Measurements from ENCODE around the gene CLTA. TPM values are rescaled to one million over a fixed set of nuclear protein-coding genes. Genes with fewer than 3 reads are reported as not detected.

The CLTA gene
- total and polyA plus RNA-seq, 2 of the 8 experiments (the other 6 are each of a cell fraction or from before 2014, with no cell fraction given) = 137 to 236 TPM

DNA sequence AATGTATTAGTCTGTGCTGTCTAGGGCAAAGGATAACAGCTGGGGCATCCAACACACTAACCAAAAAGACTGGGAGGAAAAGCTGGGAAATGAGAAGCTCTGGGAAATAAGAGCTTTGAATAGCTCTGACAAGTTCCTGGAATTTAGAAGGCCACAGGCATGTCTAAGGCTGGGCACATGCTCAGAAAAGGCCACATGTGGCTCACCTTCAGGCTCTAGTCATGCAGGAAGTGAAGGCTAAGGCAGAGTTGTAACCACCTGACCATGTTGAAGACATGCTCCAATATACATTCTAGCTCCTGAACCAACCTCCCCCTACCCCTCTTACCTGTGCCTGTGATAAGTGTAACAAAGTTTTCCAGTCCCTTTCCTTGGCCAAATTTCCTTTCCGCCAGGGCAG lies 31.7 kb downstream of the CLTA start:
- no peak overlapping the region for H4K91ac ChIP-seq (replicated peaks; ENCODE audit: insufficient read length, low read length)
- peaks cover 9% of the 10 kb centered on the region for H3K79me1 ChIP-seq (ENCODE audit: low read depth, low read length)
- no peak overlapping the region for H2BK5ac ChIP-seq (ENCODE audit: low read depth, low read length)
- H3K27me3 ChIP-seq (replicated peaks in 1 of 4; ENCODE audit: control insufficient read depth in 3 of 4, extremely low read depth in 1 of 4, insufficient read depth in 3 of 4, low read length in 3 of 4) = no peaks in the 10 kb centered on the region
- H2AFZ ChIP-seq (ENCODE audit: low read length) = no peak overlapping the region
- no peak overlapping the region for H2AK5ac ChIP-seq (ENCODE audit: low read depth, low read length)
- no peak overlapping the region for H3K4ac ChIP-seq (replicated peaks; ENCODE audit: insufficient read length, low read depth, low read length)
- no peak overlapping the region for H2BK15ac ChIP-seq (ENCODE audit: low read length)
- no peaks in the 10 kb centered on the region; a peak in 1 of 4 replicates for H3K79me2 ChIP-seq (ENCODE audit: control insufficient read depth in 1 of 2, insufficient read depth in 2 of 2, low read length in 2 of 2)
- peaks cover 3 to 45% (median 31%) of the 10 kb centered on the region in 4 experiments for H3K36me3 ChIP-seq (ENCODE audit: control insufficient read depth in 2 of 4, insufficient read depth in 4 of 4, low read length in 3 of 4)
- no peak overlapping the region for H4K5ac ChIP-seq (ENCODE audit: insufficient read length, low read depth, low read length)
- no peak overlapping the region for H3K23ac ChIP-seq (ENCODE audit: insufficient read length)
- ChIA-PET POLR2A (ENCODE audit: partially characterized antibody) (interaction anchor here (1.9 kb wide), 1 partner anchor 32 kb away, joined by 4 read pairs; the partner anchor contains the start of gene CLTA), CTCF (ENCODE audit: partially characterized antibody) (interaction anchor here (1.5 kb wide), 1 partner anchor 21 kb away, joined by 4 read pairs; no protein-coding TSS in a partner anchor)
- FAIRE-seq (no peak), DNase-seq (ENCODE audit: low read depth in 1 of 2, low spot score in 2 of 2) (no peak)
- H3K4me2 ChIP-seq (ENCODE audit: insufficient read depth in 1 of 2, low read depth in 2 of 2, low read length in 2 of 2) = no peak overlapping the region
- no peak overlapping the region for H2BK20ac ChIP-seq (ENCODE audit: low read length)
- H2BK120ac ChIP-seq (replicated peaks; ENCODE audit: low read depth, low read length) = no peak overlapping the region
- H3K18ac ChIP-seq (ENCODE audit: extremely low read depth, low read length) = no peak overlapping the region
- 94% methylated on average over 1 of the region's 1 CpG; no CpG with 5 or more reads in 1 of the 2 experiments for WGBS, 2 experiments (ENCODE audit: extremely low coverage in 1 of 2, insufficient coverage in 1 of 2, insufficient read length in 1 of 2, insufficient replicate concordance in 2 of 2, low coverage in 1 of 2, low lambda C conversion rate in 2 of 2, missing lambda C conversion rate in 1 of 2)
- H3K14ac ChIP-seq (ENCODE audit: insufficient read length) = no peak overlapping the region
- H3K23me2 ChIP-seq (ENCODE audit: low read depth, low read length) = no peaks in the 10 kb centered on the region
- H3K9ac ChIP-seq (replicated peaks in 1 of 4; ENCODE audit: extremely low read depth in 1 of 4, low read depth in 3 of 4, low read length in 3 of 4) = no peak overlapping the region
- H4K8ac ChIP-seq (ENCODE audit: extremely low read depth, insufficient read depth, low read length) = no peak overlapping the region
- H3K27ac ChIP-seq (ENCODE audit: low read depth, low read length) = no peak overlapping the region
- peaks cover 0 to 3% of the 10 kb centered on the region in 2 experiments; a peak in 1 of 4 replicates for H3K9me3 ChIP-seq (ENCODE audit: insufficient read depth in 2 of 2, low read depth in 1 of 2, low read length in 1 of 2)
- H3K56ac ChIP-seq (replicated peaks; ENCODE audit: insufficient read length, low read depth, low read length) = no peak overlapping the region
- peaks cover 2 to 3% of the 10 kb centered on the region in 2 experiments for H4K20me1 ChIP-seq (replicated peaks in 1 of 2; ENCODE audit: control insufficient read depth in 1 of 2, insufficient read depth in 2 of 2, low read length in 2 of 2)
- H3K4me1 ChIP-seq (replicated peaks in 1 of 4; ENCODE audit: control insufficient read depth in 3 of 4, insufficient read depth in 4 of 4, low read length in 3 of 4) = no peaks in the 10 kb centered on the region
- no peak overlapping the region for H2BK12ac ChIP-seq (ENCODE audit: low read depth, low read length)
- no peak overlapping the region for H3K4me3 ChIP-seq (ENCODE audit: extremely low read depth in 1 of 4, insufficient read depth in 2 of 4, low read depth in 3 of 4, low read length in 4 of 4)
- no peak for TF ChIP-seq GTF2F1 (IDR thresholded peaks at IDR 0.05; ENCODE audit: borderline replicate concordance, low read depth, low read length)
- TF ChIP-seq SP2 (IDR thresholded peaks at IDR 0.05; ENCODE audit: low read length) = no peak
- no peak for TF ChIP-seq BACH1 (IDR thresholded peaks at IDR 0.05; ENCODE audit: low read length)
- TF ChIP-seq SUZ12 (IDR thresholded peaks at IDR 0.05; ENCODE audit: low read length) = no peak
- TF ChIP-seq YY1 (IDR thresholded peaks at IDR 0.05; ENCODE audit: low read depth, low read length) = no peak
- no peak for TF ChIP-seq TAF7 (optimal IDR thresholded peaks at IDR 0.05; ENCODE audit: borderline replicate concordance, low read depth, low read length)
- no peak for TF ChIP-seq POLR2AphosphoS5 (IDR thresholded peaks at IDR 0.05; ENCODE audit: low read depth, low read length)

Data from H1 (cell line).